Amygdala (tissue), 56 donors: ENCODE data around the gene GUCY1B1.
A peak's percentile ranks its signal among the peaks of the same experiment; 100 is the strongest.
"Not testable (repeated sequence)": the region's sequence is repeated elsewhere in the genome, so short reads cannot be mapped to it uniquely, and the experiment has no call there.

ENCODE experiments used
- DNase-seq, 56 donors: peaks; one replicate each; lab custom pipeline; 2025; lab: John Stamatoyannopoulos, UW

Gene GUCY1B1

GRCh38 chr4:155797581-155797980, 38.8 kb downstream of the GUCY1B1 start:
- DNase-seq: not testable (repeated sequence)

- DNase-seq: no peak
These were observed 40.4 kb downstream of the GUCY1B1 start for GRCh38 chr4:155799116-155799793.

GRCh38 chr4:155799794-155800123, 40.9 kb downstream of the GUCY1B1 start:
- DNase-seq: no peak

GRCh38 chr4:155800685-155801343, 42.0 kb downstream of the GUCY1B1 start:
- no peak for DNase-seq

- peak in 3 of 56 donors; percentile 7 to 18 (median 10) for DNase-seq
These were observed 43.6 kb downstream of the GUCY1B1 start for GRCh38 chr4:155802190-155802959.

- DNase-seq: no peak
These were observed 46.2 kb downstream of the GUCY1B1 start for GRCh38 chr4:155805016-155805415.

- DNase-seq: no peak
These were observed 48.2 kb downstream of the GUCY1B1 start for GRCh38 chr4:155807021-155807420.

- DNase-seq: peak in 3 of 56 donors; percentile 6 to 47 (median 10)
These were observed 51.0 kb downstream of the GUCY1B1 start for GRCh38 chr4:155809835-155810234.

GRCh38 chr4:155811083-155811482, 52.3 kb downstream of the GUCY1B1 start:
- DNase-seq: no peak

GRCh38 chr4:155818639-155819038, 59.8 kb downstream of the GUCY1B1 start:
- no peak for DNase-seq

GRCh38 chr4:155819066-155819465, 60.2 kb downstream of the GUCY1B1 start:
- no peak for DNase-seq

- DNase-seq: no peak
These were observed 62.2 kb downstream of the GUCY1B1 start for GRCh38 chr4:155820887-155821518.

GRCh38 chr4:155822572-155822971, 63.8 kb downstream of the GUCY1B1 start:
- no peak for DNase-seq

GRCh38 chr4:155828628-155829027, 69.8 kb downstream of the GUCY1B1 start:
- no peak for DNase-seq

GRCh38 chr4:155832664-155833063, 73.8 kb downstream of the GUCY1B1 start:
- no peak for DNase-seq

GRCh38 chr4:155837203-155837796, 78.5 kb downstream of the GUCY1B1 start:
- DNase-seq: no peak

- DNase-seq: no peak
These were observed 83.3 kb downstream of the GUCY1B1 start for GRCh38 chr4:155842080-155842479.

GRCh38 chr4:155846929-155847328, 88.1 kb downstream of the GUCY1B1 start:
- no peak for DNase-seq

- DNase-seq: no peak
These were observed 90.2 kb downstream of the GUCY1B1 start for GRCh38 chr4:155849042-155849441.

- DNase-seq: no peak
These were observed 94.4 kb downstream of the GUCY1B1 start for GRCh38 chr4:155853189-155853588.
